G401.6 (cell line): Measurements from ENCODE around the gene SRA1.

Source experiments
- FAIRE-seq: peaks from 2 replicates; lab custom pipeline; 2012; peaks lifted over from hg19 to GRCh38; lab: Jason Lieb, UNC

The SRA1 gene

DNA sequence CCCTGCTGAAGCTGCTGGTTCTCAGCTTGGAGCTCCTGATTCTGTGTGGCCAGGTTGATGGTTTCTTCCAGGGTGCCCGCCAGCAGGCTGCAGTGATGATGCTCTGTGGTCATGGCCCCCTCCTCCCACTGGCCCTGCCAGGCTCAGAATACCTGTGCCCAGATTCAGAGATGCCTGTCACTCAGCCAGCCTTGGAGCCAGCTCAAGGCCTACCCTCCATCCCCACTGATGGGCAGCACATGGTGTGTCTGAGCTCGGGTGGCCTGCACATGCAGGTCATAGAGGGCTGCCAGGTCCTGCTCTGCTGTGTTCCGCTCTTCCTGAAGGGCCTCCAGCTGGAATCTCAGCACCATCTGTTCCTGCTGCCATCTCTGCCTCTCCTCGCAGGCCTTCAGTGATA lies 12.8 kb upstream of the SRA1 start:
- FAIRE-seq, result no peak

DNA sequence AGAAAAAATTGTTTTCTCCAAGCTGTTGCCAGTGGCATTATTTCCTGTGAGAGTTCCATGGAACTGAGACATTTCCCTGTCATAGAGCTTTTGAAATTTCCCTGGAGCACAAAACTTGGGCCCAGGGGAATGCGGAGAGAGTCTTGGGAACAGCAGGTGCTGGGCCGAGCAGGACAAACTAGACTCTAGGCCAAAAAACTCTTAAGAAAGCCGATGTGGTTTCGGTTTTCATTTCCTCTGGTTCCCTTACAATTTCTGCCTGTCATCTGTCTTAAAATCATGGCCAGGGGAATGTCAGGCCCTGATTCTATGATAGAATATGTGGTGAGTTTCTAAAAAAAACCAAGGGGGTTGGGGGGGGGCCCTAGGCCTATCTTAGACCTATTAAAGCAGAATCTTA lies 11.9 kb upstream of the SRA1 start:
- no peak for FAIRE-seq

DNA sequence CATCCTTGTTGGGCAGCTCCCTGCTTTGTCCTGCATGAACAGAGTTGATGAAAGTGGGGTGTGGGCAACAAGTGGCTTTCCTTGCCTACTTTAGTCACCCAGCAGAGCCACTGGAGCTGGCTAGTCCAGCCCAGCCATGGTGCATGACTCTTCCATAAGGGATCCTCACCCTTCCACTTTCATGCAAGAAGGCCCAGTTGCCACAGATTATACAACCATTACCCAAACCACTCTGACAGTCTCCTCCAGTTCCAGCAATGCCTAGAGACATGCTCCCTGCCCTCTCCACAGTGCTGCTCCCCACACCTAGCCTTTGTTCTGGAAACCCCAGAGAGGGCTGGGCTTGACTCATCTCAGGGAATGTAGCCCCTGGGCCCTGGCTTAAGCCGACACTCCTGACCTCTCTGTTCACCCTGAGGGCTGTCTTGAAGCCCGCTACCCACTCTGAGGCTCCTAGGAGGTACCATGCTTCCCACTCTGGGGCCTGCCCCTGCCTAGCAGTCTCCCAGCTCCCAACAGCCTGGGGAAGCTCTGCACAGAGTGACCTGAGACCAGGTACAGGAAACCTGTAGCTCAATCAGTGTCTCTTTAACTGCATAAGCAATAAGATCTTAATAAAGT lies 11.3 kb upstream of the SRA1 start:
- FAIRE-seq, result no peak

DNA sequence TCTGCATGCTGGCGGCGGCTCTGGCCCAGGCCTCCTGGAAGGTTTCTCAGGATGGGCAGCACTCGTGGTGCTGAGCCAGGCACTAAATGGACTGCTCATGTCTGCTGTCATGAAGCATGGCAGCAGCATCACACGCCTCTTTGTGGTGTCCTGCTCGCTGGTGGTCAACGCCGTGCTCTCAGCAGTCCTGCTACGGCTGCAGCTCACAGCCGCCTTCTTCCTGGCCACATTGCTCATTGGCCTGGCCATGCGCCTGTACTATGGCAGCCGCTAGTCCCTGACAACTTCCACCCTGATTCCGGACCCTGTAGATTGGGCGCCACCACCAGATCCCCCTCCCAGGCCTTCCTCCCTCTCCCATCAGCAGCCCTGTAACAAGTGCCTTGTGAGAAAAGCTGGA lies 10.6 kb upstream of the SRA1 start:
- no peak for FAIRE-seq

DNA sequence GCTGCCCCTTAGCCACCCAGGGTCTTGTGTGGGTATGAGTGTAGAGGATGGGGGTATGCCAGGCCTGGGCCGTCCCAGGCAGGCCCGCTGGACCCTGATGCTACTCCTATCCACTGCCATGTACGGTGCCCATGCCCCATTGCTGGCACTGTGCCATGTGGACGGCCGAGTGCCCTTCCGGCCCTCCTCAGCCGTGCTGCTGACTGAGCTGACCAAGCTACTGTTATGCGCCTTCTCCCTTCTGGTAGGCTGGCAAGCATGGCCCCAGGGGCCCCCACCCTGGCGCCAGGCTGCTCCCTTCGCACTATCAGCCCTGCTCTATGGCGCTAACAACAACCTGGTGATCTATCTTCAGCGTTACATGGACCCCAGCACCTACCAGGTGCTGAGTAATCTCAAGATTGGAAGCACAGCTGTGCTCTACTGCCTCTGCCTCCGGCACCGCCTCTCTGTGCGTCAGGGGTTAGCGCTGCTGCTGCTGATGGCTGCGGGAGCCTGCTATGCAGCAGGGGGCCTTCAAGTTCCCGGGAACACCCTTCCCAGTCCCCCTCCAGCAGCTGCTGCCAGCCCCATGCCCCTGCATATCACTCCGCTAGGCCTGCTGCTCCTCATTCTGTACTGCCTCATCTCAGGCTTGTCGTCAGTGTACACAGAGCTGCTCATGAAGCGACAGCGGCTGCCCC lies 10.0 kb upstream of the SRA1 start:
- FAIRE-seq, result no peak

DNA sequence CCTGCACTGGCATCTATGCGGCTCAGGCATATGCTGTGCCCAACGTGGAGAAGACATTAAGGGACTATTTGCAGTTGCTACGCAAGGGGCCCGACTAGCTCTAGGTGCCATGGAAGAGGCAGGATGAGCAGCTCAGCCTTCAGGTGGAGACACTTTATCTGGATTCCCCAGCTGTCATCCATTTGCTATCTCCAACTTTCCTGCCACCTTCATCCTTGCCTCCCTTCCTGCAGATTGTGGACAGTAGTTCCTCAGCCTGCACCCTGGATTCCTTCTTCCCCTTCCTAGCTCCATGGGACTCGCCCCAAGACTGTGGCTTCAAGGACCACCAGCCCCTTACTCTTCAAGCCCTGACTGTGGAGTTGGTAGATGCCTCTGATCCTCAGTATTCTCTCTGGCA lies 9.4 kb upstream of the SRA1 start:
- no peak for FAIRE-seq

DNA sequence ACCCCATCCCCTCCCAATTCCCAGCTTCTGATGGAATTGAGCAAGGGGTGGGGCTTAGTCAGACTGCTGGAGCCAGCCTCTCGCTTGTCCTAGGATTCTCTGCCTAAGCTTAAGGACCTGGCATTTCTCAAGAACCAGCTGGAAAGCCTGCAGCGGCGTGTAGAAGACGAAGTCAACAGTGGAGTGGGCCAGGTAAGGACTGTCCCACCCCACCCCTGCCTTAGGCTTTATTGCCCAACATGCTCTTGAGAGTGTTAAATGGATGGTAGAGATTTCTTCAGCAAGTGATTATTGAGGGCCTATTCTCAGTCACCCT lies 8.5 kb upstream of the SRA1 start:
- FAIRE-seq, result no peak

DNA sequence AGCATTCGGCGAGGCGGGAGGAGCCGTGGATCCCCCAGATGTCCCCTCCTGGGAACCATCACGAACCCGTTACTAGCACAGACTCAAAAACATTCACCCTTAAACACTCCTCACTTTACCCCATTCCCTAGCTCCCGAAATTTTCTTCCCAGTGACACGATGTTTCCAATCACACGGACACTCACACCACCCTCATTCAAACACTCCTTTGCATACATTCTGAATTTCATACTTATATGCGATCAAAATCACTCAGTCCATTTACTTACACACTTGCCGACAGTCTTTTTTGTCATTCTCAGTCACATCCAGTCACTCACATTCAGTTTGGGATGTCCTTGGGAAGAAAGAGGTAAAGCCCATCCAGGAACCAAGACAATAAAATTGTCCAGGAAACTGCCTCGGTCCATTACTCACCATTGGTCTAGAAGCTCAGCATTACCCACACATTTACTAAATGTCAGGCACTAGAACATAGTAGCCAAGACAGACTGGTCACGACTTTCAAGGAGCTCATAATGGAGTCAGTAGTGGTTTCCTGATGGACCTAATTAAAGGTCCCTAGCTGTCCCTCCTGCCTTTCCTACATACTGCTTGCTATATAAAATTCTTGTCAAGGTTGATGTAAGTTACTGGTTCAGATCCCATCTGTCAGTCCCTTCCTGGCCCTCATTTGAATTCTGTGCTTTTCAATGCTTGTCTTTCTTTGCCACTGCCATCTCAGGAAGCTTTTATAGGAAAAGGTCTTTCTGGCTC lies 7.9 kb upstream of the SRA1 start:
- no peak for FAIRE-seq

DNA sequence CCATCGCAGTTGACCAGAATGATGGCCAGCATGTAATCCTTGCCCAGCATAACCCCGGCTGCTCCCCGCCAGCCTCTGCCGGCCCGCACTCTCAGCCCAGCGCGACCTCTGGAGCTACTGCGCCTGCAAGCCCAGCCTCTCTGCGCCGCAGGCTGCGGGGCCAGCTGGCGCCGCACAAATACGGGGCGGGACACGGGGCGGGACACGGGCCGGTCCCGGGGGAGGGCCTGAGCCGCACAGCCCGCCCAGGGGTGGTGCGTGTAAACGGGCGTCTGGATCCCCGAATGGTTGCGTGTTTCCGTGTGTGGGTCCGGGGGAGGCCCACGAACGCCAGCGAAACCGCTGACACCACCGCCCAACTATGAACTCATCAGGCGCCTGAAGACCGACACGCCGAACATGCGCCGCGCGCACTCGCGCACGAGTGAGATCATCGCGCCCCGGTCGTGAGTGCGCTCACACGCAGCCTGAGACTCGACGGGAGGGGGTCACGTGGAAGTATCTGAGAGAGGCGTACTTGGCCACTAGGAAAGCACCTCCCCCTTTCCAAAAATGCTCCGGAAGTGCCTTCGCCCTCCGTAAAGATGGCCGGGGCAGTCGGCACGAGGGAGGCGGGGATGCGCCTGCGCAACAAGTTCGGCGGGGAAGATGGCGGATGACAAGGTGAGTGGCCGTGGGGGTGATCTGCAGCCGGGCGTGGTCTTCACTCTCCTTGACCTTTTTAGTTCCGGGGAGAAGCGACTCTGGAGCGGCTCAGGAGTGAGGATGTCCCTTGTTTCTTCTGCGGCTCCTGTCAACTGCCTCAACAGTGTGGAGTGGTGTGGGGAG lies 7.1 kb upstream of the SRA1 start, which contains the start of the genes APBB3 and SLC35A4:
TSS of gene APBB3 (minus strand) at position 403 of the 828 bp plus-strand sequence. CDS start at position 50, 353 bp downstream.
TSS of gene SLC35A4 (plus strand) at position 633 of the 828 bp plus-strand sequence. CDS start 2,342 bp downstream, outside the sequence.
- peak; percentile 92 for FAIRE-seq

DNA sequence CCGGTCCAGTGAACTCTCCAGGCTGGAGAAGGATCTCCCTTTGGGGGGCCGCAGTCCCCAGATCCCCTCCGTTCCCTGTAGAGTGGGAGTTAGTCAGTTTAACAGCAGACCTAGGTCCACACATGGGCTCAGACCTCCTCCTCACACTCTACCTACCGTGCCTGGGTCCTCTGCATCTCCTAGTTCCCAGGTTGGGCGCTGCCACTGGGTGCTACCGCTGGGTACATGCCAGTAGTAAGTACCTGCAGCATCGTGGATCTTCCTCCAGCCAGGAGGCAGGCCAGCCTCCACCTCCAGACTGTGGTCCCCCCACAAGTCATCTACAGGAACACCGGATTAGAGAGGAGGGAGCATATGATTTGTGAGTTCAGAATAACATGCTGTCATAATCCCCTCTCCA lies 6.3 kb upstream of the SRA1 start:
- no peak for FAIRE-seq

DNA sequence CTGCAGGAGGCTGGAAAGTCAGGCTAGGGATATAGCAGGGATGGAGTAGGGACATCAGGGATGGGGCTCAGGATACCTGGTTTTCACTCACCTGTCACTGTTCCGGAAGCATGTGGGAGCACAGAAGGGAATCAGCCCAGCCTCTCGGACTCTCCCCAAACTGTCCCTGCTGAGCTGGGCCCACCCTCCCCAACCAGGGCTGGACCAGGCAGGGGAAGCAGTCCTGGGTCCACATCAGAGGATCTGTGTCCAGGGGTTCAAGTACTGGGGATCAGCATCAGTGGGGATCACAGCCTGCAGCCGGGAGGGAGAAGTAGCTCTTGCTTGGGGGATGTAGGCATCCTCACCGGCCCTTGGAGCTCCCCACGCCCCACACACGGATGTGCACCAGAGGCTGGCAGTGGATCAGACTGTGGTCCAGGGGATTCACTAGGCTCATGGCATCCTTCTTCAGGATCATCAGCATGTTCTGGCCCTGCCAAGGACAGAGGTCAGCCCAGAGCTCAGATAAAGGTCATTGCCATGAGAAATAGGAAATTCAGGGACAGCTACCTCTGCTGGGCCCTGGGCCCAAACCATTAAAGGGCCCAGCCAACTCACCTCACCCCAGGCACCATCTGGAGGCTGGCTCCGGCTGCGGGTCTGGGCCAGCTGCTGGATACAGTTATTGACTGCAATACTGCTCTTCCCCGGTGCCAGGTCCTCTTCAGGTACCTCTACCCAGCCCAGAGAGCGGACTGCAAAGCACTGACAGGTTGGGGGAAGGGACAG lies 4.7 kb upstream of the SRA1 start:
- no peak for FAIRE-seq

DNA sequence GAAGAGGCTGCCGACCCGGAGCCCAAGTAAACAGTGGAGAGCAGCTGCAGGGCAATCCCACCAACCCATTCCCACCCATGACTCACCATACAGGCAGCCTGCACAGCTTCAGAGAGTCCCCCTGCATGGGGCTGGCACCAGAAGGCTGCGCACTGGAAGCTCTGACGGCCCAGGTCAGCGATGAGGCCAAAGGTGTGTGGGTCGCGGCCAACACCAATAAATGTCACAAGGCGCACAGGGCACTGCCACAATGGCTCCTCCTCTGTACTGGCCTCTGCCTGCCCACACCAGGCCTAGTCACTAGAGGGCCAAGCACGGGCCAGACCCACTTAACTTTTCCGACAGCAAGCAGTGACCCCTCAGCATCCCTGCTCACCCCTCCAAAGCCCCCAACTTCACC lies 3.0 kb upstream of the SRA1 start:
- FAIRE-seq, result no peak

DNA sequence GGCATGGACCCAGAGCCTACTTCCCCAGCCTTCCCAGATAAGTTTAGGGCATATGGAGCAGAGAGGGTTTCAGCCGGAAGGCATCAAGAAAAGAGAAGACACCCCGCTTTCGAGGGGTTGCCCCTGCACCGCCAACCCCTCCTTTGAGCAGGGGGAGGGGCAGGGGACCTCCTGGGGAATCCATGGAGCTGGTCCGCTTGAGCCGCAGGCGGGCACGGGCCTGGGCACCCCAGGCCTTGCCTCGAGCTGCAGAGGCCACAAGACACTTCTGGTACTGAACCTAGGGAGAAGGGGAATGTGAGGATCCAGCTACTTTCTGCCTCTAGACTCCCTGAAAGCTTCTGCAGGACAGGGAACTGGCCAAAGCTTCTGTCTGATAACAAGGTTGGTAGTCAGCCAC lies 1.3 kb upstream of the SRA1 start:
- no peak for FAIRE-seq

DNA sequence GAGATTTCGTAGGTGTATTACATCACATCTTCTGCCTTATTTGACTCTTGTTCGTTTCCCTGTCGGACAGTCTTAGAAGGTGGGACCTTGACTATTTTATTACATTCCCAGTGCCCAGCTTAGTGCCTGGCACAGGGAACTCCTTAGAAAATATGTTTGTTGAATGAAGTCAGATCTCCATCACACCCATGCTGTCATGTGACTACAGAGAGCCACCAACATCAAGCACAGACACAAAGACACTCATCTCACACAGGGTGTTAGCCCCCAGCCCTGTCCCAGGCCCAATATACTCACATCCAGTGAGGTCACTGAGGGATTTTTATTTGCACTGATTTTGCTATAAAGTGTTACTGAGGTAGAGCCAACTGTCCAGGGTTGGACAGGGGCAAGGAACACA lies 692 bp upstream of the SRA1 start:
- no peak for FAIRE-seq

DNA sequence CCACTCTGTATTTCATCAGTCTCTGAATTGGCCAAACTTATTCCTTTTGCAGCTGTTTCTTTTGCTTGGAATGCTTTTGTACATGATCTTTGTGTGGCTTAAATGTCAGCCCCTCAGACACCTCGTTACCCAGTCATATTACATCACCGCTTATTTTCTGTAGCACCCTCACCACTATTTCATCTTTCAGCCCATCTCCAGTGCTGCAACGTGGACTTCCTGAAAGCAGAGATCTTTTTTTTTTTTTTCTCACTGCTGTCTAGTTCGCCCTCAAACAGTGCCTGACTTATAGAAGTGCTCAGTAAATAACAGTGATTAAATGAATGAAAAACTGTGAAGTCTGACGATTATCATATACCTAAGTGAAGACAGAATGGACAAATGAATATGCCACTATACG lies 835 bp downstream of the SRA1 start:
- no peak for FAIRE-seq

DNA sequence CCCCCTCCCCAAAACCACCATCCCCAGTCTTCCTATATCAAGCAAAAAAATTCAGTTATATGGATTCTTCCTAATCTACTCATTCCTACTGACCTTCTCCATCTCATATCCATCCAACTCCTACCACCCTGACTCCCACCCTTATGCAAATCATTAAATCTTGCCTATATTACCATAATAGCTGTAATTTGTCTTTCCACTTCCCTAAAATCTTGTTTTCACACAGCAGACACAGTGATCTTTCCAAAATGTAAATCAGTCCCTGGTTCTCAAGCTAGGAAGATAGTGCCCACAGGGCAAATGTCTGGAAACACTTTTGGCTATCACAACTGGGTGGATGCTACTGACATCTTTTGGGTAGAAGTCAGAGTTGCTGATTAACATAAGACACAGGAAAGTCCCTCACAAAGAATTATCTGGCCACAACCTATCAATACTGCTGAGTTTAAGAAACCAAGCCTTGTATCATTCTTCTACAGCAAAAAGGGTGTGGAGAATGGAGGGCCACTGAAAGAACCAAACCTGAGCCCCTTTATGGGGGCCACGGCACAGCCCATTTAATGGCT lies 1.4 kb downstream of the SRA1 start:
- FAIRE-seq, result no peak

DNA sequence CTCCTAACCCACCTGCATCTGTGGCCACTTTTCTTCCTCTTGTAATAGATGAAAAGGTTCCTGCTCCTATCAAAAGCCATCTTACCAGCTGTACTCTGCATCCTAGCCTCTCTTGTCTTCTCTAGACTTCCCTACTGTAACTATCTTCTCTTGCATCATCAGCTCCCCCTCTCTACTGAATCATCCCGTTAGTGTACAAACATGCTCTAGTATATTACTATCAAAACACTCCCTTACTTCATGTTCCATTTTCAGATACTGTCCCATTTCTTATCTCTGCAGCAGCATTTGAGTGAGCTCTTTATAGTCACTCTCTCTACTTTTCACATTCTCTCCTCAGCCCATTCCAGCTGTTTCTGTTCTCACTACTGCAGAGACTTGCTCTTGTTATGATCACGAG lies 2.8 kb downstream of the SRA1 start:
- no peak for FAIRE-seq

DNA sequence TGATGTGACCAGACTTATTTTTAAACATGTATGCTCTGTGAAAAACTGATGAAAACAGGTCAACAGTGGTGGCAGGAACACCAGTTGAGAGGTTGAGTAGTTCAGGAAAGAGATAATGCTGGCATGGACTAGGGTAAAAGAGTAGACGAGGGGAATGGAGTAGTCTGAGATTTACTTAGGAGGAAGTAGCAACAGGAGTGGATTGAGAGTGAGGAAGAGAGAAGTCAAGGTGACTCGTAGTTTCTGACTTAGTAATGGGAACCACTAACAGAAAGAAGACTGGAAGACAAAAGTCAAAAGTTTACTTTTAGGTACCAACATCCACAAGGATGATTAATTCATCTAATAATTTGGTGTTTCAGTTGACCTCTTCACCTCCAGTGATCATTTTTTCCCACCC lies 3.6 kb downstream of the SRA1 start:
- FAIRE-seq, result no peak

DNA sequence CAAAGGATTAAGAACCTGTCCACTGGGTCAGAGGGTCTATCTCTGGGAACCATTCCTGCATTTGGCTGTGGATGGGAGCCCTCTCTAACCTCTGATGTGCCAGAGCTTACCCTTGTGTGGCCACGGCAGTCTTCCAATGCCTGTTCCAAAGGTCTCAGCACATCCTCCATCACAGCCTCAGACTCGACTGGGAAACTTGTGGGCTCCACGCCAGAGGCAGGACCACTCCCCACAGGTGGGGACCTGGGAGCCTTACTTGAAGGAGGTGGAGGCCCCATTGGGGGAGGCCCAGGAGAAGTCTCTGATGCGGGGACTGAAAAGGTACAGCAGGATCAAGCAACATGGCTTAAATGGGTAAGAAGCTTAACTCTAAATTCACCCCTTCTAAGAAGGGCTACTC lies 5.4 kb downstream of the SRA1 start:
- FAIRE-seq, result no peak

DNA sequence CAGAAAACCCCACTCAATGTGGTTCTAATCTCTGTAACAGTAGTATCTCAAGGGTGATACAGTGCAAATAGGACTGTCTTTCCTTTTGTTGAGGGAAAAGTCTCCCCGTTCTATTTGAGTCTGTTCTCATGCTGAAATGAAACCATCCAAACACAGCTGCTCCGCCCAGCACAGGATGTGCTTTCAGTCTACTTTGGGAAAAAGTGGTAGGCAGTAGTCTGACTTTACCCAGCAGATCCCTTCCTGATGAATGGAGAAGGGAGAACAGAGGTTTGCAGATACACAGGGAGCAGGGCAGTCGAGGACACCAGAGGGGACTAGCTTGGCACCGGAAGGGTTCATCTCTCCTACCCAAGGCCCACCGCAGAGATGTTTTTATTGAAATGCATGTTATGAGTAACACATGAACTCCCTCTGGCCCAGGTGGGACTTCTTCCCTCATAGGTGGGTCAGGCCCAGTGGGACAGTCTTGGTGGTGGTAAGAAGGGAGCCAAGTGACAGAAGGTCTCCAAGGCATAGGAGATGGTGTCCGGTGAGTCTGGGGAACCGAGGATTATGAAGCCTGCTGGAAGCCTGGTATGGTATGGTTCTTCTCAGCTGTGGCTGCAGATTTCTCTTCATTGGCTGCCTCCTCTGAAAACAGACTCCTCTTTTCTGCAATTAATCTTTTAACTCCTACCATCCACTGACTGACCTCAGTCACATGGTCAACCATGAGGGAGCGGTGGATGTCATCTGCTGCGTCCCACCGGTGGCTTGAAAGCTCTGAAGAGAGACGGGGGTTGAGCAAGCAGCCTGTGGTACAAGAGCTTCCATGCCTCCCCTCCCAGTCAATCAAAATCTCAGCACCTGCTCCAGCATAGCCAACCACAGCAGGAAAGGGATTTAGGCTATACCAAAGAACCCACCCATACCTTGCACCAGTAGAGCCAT lies 6.9 kb downstream of the SRA1 start:
- FAIRE-seq, result no peak
